SW 1271 (cell line): ENCODE data around the gene ENTPD1.
"Not testable (repeated sequence)": the region's sequence is repeated elsewhere in the genome, so short reads cannot be mapped to it uniquely, and the experiment has no call there.

Experiments
- DNase-seq, 2 experiments: peaks; one replicate each; lab custom pipeline; 2025; lab: John Stamatoyannopoulos, UW

The ENTPD1 gene

GRCh38 chr10:95865814-95866466 is 110.0 kb downstream of the ENTPD1 start:
- no peak for DNase-seq

- DNase-seq, result no peak
Measured at GRCh38 chr10:95866467-95866842, 110.5 kb downstream of the ENTPD1 start.

GRCh38 chr10:95867866-95868265 is 111.9 kb downstream of the ENTPD1 start:
- no peak for DNase-seq

GRCh38 chr10:95872158-95872711 is 116.3 kb downstream of the ENTPD1 start:
- DNase-seq, result no peak

- no peak for DNase-seq
Measured at GRCh38 chr10:95873139-95873538, 117.2 kb downstream of the ENTPD1 start.

GRCh38 chr10:95873651-95874050 is 117.7 kb downstream of the ENTPD1 start:
- DNase-seq, result no peak

- DNase-seq, result not testable (repeated sequence)
Measured at GRCh38 chr10:95874783-95875182, 118.8 kb downstream of the ENTPD1 start.

GRCh38 chr10:95876756-95877155 is 120.8 kb downstream of the ENTPD1 start:
- no peak for DNase-seq

- no peak for DNase-seq
Measured at GRCh38 chr10:95877881-95878280, 121.9 kb downstream of the ENTPD1 start.

GRCh38 chr10:95880704-95881103 is 124.7 kb downstream of the ENTPD1 start:
- no peak for DNase-seq

- no peak for DNase-seq
Measured at GRCh38 chr10:95881316-95881715, 125.4 kb downstream of the ENTPD1 start.

GRCh38 chr10:95889830-95890229 is 133.9 kb downstream of the ENTPD1 start:
- DNase-seq, result no peak

- no peak for DNase-seq
Measured at GRCh38 chr10:95896071-95896850, 140.3 kb downstream of the ENTPD1 start.

- not testable (repeated sequence) for DNase-seq
Measured at GRCh38 chr10:95905897-95906580, 150.1 kb downstream of the ENTPD1 start.

- DNase-seq, result peak in 1 of 2 experiments; percentile 46
Measured at GRCh38 chr10:95906677-95907455, 150.9 kb downstream of the ENTPD1 start.

- DNase-seq, result peak; percentile 37 to 69
Measured at GRCh38 chr10:95907456-95908253, 151.7 kb downstream of the ENTPD1 start, which contains the start of gene CC2D2B. CC2D2B (plus strand) TSS chr10:95907975; CDS start chr10:95911324, 3,349 bp downstream.

GRCh38 chr10:95908450-95908849 is 152.5 kb downstream of the ENTPD1 start:
- DNase-seq, result no peak

GRCh38 chr10:95909561-95909960 is 153.6 kb downstream of the ENTPD1 start:
- DNase-seq, result no peak

GRCh38 chr10:95916039-95916438 is 160.1 kb downstream of the ENTPD1 start:
- DNase-seq, result not testable (repeated sequence)
